ENCODE data around the gene GNB1. TPM values are rescaled to one million over a fixed set of nuclear protein-coding genes. Genes with fewer than 3 reads are reported as not detected.

Gene GNB1
- total RNA-seq, 4 donors from 2014 or later: 154 to 200 (median 174) TPM

GRCh38 chr1:1759456-1760344, 131.2 kb downstream of the GNB1 start:
- Histone ChIP-seq H3K4me1 (peaks cover 33 to 39% of the 10 kb centered on the region in 2 donors), H3K27me3 (no peaks in the 10 kb centered on the region), H3K9me3 (no peaks in the 10 kb centered on the region), H3K4me3 (replicated peaks in 1 of 3) (no peak overlapping the region), H3K27ac (peak overlapping the region; percentile 90 to 95 (median 91)), H3K36me3 (peaks cover 26 to 42% of the 10 kb centered on the region in 2 donors)
- TF ChIP-seq, protein P1, sequence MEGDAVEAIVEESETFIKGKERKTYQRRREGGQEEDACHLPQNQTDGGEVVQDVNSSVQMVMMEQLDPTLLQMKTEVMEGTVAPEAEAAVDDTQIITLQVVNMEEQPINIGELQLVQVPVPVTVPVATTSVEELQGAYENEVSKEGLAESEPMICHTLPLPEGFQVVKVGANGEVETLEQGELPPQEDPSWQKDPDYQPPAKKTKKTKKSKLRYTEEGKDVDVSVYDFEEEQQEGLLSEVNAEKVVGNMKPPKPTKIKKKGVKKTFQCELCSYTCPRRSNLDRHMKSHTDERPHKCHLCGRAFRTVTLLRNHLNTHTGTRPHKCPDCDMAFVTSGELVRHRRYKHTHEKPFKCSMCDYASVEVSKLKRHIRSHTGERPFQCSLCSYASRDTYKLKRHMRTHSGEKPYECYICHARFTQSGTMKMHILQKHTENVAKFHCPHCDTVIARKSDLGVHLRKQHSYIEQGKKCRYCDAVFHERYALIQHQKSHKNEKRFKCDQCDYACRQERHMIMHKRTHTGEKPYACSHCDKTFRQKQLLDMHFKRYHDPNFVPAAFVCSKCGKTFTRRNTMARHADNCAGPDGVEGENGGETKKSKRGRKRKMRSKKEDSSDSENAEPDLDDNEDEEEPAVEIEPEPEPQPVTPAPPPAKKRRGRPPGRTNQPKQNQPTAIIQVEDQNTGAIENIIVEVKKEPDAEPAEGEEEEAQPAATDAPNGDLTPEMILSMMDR (IDR thresholded peaks at IDR 0.05): no peak
- no peak for TF ChIP-seq POLR2A (IDR thresholded peaks at IDR 0.05)
- no peak for DNase-seq
- 92 to 95% methylated on average over 34 of the region's 37 CpGs for whole genome bisulfite sequencing, 2 donors
- intact Hi-C loops (cut with DNase I): loop anchor here (5.0 kb wide), 1 partner anchor 148 kb away; no protein-coding TSS in a partner anchor

DNA sequence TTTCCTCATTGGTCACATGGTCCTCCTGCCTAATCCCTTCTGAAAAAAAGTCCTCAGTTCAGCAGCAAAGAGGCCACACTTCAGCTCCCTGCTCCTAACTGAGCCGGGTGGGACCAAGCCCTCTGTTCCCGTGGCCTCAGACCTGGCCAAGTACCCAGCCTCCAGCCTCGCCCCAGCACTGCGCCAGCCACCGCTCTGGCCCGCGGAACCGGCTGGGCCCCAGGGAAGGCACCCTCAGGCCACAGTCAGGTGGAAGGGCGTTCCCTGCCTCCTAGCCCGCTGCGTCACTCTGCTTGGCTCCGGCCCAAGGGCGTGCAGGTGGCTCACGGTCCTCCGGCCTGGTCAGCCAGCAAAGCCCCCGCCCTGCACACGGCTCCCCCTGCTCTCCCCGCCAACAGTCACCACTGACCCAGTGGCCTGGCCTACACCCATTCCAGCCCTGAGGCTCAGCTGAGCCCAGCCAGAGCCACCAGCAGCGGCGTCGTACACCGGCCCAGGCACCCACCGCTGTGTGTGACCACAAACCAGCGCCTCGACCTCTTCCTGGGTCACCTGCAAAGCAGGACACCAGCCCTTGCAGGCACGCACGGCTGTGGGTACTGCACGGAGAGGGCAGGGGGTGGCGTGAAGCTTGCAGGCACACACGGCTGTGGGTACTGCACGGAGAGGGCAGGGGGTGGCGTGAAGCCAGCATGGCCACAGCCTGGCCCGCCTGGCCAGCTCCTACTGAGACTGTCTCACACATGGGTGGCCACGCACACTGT, 132.0 kb downstream of the GNB1 start:
- peak; percentile 99 for DNase-seq
- H3K4me3 ChIP-seq (replicated peaks in 1 of 3): peak overlapping the region in 1 of 3 donors; percentile 4

DNA sequence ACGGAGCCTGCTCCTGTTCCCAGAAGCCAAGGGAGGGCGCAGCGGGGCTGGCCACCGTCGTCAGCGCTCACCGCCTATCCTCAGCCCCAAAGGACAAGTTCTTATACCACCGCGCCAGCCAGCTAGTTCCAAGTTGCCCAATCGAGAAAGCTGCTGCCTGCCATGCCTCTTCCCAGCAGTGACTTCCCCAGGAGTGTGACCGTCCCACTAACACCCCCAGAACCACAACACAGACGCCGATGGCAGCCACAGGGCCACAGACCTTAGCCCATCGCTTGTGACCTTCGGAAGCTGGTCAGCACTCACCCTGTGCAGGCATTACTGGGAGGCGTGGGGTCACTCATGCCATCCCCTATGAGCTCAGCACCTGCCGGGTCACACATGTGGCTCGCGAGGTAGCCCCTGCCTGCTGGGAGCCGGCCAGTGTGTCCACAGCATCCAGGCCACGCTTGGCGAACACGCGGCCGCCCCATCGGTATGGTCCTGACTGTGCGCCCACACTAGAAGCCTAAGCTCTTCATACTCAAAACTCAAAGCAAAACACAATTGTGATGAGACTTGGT, 132.7 kb downstream of the GNB1 start:
- peak; percentile 66 to 72 for DNase-seq
- H3K4me1 ChIP-seq: peaks cover 25 to 32% of the 10 kb centered on the region in 2 donors
- intact Hi-C loops (cut with DNase I): loop anchor here (5.0 kb wide), 1 partner anchor 149 kb away; no protein-coding TSS in a partner anchor
- peak overlapping the region in 1 of 3 donors; percentile 4 for H3K4me3 ChIP-seq (replicated peaks in 1 of 3)
- WGBS, 2 donors: 75 to 81% methylated on average over 22 to 27 of the region's 27 CpGs
- H3K9me3 ChIP-seq: no peaks in the 10 kb centered on the region
- TF ChIP-seq, protein P1 (IDR thresholded peaks at IDR 0.05): no peak
- TF ChIP-seq POLR2A (IDR thresholded peaks at IDR 0.05): no peak
- peaks cover 39 to 54% of the 10 kb centered on the region in 2 donors for H3K36me3 ChIP-seq
- H3K27ac ChIP-seq: peak overlapping the region; percentile 90 to 95 (median 91)
- no peaks in the 10 kb centered on the region for H3K27me3 ChIP-seq

More for the DNA sequence above, 132.0 kb downstream of the GNB1 start:
- no peaks in the 10 kb centered on the region for H3K27me3 ChIP-seq
- WGBS, 2 donors: 16 to 21% methylated on average over 6 to 14 of the region's 34 CpGs
- H3K4me1 ChIP-seq: peaks cover 28 to 36% of the 10 kb centered on the region in 2 donors
- TF ChIP-seq, protein P1 (IDR thresholded peaks at IDR 0.05): no peak
- peak in 1 of 2 donors; percentile 67 for TF ChIP-seq POLR2A (IDR thresholded peaks at IDR 0.05)
- H3K9me3 ChIP-seq: no peaks in the 10 kb centered on the region
- peaks cover 33 to 47% of the 10 kb centered on the region in 2 donors for H3K36me3 ChIP-seq
- H3K27ac ChIP-seq: peak overlapping the region; percentile 90 to 95 (median 91)
- intact Hi-C loops (cut with DNase I): loop anchor here (5.0 kb wide), 1 partner anchor 148 kb away; no protein-coding TSS in a partner anchor

DNA sequence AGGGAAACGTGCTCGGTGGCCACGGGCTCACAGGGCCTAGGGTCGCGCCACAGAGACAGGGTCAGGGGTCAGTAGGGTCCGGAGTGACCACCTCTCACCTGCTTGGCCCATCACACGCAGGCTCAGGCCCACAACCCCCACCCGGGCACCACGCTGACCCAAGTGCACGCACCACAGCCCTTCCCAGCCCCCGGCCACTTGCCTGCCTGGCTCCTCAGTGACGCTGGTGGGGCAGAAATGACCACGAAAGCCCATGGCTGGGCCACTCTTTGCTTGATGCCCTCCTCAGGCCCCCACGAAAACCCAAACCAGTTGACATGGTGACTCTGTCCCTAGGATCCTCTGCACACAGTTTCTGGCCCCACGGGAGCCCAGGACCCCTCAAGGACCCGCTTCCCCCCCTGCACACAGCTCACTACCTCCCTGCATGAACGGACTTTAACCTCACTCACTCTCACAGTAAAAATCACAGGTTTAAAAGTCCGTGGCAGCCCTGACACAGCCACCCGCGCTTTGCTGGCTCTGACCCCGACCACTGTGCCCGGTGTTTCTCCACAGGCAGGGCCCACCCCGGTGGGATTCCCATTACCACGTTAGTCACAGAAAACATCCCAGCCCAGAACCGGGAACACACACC, 133.3 kb downstream of the GNB1 start:
- no peak for DNase-seq
- Histone ChIP-seq H3K9me3 (no peaks in the 10 kb centered on the region), H3K4me1 (peaks cover 25 to 32% of the 10 kb centered on the region in 2 donors), H3K27ac (peak overlapping the region; percentile 90 to 95 (median 91)), H3K27me3 (no peaks in the 10 kb centered on the region), H3K4me3 (replicated peaks in 1 of 3) (no peak overlapping the region), H3K36me3 (peaks cover 41 to 58% of the 10 kb centered on the region in 2 donors)
- 87% methylated on average over 22 to 25 of the region's 25 CpGs for WGBS, 2 donors
- TF ChIP-seq, protein P1 (IDR thresholded peaks at IDR 0.05): no peak
- no peak for TF ChIP-seq POLR2A (IDR thresholded peaks at IDR 0.05)
- intact Hi-C loops (cut with DNase I): loop anchor here (5.0 kb wide), 1 partner anchor 150 kb away; no protein-coding TSS in a partner anchor
